ENCODE measurements around the gene TTLL12.
A peak's percentile ranks its signal among the peaks of the same experiment; 100 is the strongest.

TTLL12 gene

DNA sequence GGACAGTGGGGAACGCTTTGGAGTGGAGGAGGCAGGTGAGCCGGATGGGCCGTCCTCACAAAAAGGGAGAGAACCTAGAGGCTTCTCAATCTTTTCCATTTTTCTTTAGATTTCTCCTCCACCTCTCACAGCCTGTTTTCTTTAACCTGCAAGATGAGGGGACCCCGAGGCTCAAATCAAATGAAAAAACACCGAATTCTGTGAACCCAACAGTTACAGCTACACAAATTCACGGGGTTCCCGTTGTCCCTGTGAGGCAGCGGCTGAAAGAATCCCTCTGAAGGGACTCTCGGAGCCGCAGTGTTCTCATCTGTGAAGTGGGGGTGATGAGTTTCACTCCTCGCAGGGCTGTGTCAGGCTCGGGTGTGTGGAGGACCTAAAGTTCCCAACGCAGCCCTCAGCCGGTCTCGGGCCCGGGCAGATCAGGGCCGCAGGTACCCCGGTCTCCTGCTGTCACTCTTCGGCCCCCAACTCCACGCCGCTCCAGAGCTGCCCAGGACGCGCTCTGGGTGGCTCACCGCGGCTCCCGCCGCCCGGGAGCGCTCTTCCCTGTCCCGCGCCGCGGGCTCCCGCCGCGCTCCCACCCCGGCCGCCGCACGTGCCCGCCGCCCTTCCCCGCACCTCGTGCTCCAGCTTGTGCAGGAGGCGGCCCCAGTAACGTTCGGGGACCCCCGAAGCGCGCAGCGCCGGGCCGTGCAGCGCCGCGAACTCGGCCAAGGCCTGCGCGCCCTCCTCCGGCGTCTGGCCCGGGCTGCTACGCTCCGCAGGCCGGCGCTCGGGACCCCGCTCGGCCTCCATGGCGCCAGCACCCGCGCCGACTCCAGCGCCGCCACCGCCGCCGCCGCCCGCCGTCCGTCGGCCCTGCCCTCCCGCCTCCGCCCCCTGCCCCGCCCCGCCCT, at the start of gene TTLL12:
TSS of gene TTLL12 (minus strand) at position 863 of the 899 bp plus-strand sequence. CDS start at position 798, 65 bp downstream.
- DNase-seq (ENCODE audit: low spot score), result peak; percentile 91

- no peak for DNase-seq (ENCODE audit: low spot score)
Observed at GRCh38 chr22:43235445-43236409, 48.8 kb upstream of the TTLL12 start.

DNA sequence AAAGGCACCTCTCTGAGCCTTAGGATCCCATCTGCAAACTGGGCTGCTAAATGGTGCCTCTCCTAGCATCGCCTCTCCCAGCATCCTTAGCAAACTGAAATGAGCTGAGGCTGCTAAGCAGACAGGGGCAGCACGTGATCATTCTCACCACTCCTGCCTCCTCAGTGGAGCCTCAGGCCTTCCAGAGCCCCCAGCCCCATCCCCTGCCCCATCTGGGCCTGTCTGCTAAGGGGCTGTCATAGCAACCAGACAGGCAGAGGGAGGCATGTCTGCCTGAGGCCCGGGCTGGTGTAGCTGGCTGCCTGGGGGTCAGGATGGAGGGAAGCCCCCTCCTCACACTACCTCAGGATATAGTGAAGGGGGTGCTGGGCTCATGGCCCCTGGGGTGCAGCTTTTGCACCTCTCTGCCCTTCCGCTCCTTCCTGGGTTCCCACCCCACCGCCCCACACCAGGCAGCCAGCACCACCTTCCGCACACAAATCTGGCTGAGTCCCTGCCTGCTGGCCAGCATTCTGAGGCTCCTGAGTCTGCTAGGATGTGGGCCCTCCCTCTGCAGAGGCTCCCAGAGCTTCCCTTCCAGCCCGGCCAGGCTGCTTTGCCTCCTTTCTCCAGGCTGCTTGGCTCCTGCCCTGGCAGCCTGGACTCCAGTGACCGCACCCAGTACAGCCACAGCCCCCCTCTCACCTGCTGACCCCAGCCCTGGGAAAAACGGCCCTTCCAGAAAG, 47.5 kb upstream of the TTLL12 start:
- DNase-seq (ENCODE audit: low spot score), result no peak

DNA sequence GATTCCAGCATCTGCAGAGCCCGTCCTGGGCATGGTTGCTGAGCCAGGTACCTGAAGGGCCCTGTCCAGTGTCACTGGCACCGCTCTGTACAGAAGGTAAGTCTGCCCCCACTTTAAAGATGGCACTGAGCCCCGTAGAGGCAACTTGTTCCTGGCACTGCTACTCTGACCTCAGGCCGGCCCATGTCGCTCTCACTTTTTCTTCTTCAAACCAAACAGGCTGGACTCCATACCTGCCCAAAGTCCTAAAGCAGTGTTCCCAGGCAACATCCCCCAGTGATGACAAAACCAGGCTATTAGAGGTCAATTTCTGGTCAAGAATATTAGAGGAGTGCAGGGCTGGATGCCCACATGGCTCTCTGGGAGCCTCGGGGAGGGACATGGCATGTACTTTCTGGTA, 46.6 kb upstream of the TTLL12 start:
- DNase-seq (ENCODE audit: low spot score), result no peak

GRCh38 chr22:43232445-43232844, 45.5 kb upstream of the TTLL12 start:
- no peak for DNase-seq (ENCODE audit: low spot score)

DNA sequence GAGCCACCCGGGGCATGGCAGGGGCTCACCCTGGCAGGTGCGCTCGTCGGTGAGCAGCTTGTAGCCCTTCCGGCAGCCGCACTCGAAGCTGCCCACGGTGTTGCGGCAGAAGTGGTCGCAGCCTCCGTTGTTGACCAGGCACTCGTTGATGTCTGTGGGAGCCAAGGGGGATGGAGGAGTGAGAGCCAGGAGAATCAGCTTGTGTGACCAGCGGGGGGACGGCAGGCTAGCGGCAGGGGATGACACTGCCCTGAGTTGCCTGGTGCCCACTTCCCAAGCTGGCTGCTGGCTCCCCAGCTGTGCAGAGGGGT, 44.7 kb upstream of the TTLL12 start:
- no peak for DNase-seq (ENCODE audit: low spot score)

DNA sequence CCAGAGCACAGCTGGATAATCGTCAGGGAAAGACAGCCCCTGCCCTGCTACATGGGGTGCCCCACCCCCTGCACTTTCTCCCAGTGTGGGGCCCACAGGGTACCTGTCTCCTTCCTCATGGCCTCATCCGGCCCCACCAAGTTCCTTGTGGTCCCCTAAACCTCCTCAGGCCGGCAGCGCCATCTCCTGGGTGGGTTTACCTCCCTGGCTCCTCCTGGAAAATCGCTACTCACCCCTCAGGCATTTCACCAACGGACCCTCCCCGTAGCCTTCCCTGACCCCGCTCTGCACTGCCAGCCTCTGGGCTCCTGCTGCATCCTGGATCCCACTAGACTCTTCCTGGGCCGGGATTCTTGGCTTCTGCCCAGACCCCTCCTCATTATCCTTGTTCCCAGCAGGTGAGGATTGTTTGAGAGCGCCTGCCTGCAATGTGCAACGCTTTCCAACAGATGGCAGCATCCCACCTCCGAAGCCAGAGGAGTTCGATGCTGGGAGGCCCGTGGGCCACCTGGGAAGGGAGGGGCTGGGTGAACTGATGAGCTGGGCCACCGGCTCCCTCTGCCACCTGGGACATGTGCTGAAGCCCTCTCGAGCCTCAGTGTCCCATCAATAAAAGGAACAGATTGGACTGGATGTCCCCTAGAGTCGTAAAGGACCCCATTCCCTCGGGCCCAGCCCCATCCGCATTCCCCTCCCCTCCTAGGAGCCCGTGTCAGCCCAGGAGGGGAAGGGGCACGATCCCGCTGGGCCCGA, 44.2 kb upstream of the TTLL12 start:
- DNase-seq (ENCODE audit: low spot score), result peak; percentile 89

- DNase-seq (ENCODE audit: low spot score), result no peak
Observed at GRCh38 chr22:43230571-43230970, 43.6 kb upstream of the TTLL12 start.

DNA sequence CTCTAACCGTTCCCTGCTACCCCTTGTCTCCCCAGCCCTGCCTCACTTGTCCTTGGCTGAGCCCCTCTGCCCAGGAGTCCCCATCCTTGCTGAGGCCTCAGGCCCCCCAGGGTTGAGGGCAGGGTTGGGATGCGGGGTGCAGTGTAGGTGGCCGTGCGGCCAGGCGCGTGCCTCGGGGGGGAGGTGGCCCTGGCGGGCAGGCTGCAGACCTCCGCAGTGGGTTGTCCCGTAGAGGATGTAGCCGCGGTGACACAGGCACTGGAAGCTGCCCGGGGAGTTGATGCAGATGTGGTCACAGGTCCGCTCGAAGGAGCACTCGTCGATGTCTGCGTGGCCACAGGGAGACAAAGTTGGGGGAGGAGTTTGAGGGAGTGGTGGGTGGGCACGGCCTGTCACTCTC, 41.9 kb upstream of the TTLL12 start:
- no peak for DNase-seq (ENCODE audit: low spot score)

- DNase-seq (ENCODE audit: low spot score), result peak; percentile 77
Observed at GRCh38 chr22:43228330-43228729, 41.4 kb upstream of the TTLL12 start.

DNA sequence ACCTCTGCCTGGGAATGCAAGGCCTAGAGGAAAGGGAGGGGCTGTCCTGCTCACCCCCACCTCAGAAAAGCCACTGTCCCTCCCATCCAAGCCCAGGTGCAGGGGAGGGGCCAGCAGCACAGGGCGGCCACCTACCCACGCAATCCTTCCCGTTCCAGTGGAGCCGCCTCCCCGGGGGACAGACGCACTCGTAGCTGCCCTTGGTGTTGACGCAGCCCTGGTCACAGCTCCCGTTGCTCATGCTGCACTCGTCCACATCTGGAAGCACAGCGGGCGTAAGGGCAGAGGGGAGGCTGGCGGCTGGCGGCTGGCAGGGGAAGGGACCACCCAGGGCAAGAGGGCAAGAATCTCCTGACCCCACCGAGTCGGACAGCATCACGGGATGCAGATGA, 40.3 kb upstream of the TTLL12 start:
- no peak for DNase-seq (ENCODE audit: low spot score)

DNA sequence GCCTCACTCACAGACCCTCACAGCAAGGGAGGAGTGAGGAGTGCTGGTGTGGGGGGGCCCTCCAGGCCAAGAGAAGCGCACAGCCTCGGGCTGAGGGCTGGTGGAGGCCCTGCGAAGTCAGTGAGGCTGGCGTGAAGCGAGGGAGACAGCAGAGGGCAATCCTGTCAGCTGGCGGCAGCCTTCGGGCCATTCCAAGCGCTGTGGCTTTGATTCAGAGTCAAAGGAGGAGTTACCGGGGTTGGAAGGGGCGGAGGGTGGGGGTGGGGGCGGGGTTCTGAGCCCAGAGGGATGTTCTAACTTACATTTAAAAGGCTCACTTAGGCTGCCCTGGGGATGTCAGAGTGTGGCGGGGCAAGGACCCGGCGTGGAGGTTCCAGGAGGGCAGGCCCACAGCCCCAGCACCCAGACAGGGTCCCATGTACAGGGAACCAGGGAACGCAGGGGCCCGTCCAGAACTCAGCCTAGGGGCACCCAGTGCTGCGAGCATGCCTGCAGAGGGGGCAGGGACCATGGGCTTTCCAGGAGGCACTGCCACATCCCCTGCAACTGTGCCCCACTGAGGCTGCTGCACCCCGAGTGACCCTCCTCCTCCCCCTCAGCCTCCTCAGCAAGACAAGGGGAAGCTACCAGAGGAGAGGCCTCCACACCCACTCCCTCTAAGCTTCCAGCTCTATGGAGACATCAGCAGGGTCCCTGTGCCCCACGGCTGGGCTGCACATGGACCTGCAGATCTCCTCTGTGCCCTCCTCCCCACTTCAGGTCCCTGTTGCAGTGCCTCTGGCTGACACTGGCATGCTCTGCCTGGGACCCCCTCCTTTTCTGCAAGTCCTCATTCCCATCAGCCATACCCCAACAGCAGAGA, 39.7 kb upstream of the TTLL12 start:
- no peak for DNase-seq (ENCODE audit: low spot score)

- DNase-seq (ENCODE audit: low spot score), result no peak
Observed at GRCh38 chr22:43225609-43226008, 38.7 kb upstream of the TTLL12 start.

- no peak for DNase-seq (ENCODE audit: low spot score)
Observed at GRCh38 chr22:43222987-43223386, 36.1 kb upstream of the TTLL12 start.

DNA sequence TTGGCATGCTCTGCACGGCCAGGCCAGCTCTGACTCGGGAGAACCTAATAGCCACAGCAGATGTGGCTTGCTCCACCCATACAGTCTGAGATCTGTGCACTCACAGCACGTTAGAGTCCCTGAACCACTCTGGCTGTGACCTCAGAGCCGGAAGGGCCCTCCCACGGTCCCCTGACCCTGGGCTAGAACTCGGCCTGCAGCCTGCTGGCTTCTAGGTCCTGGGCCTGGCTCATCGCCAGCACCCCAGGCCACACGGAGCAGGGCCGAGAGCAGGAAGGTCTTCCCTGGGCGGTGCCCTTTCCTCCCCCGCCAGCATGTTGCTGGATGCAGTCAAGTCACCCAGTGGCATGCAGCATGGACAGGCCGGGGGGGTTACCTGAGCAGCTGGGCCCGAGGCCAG, 35.3 kb upstream of the TTLL12 start:
- no peak for DNase-seq (ENCODE audit: low spot score)

DNA sequence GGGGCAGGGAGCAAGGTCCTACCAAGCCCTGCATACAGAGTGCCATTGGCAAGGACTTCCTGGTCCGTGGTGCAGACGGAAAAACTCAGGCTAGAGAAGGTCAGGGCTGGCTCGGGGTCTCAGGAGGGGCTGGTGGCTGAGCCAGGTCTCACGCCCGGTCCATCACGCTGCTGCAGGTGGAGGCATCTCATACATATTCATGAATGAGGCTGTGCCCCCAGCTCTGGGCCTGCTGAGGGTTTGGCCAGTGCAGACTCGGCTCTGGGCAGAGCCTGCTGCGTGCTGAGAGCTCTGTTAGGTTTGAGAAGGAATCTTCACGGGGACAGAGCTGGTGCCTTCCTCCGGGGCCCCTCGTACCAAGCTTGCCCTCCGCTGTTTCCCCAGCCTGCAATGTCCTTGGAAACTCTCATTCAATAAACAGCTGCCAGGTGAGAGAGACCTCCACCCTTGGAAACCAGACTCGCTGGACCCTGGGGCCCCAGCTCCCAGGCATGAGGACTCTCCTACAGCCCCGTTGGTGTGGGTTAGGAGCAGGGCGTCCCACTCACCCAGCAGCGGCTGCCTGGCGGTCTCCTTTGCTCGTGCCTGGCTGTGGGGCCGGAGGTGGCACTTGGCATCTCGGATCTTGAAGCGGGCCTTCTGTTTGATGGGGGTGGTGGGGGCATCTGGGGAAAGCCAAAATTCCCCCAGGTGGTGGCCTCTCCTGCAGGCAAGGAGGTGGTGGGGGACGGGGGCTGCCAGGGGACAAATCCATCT, 33.9 kb upstream of the TTLL12 start:
- DNase-seq (ENCODE audit: low spot score), result no peak

- no peak for DNase-seq (ENCODE audit: low spot score)
Observed at GRCh38 chr22:43218786-43219185, 31.9 kb upstream of the TTLL12 start.

DNA sequence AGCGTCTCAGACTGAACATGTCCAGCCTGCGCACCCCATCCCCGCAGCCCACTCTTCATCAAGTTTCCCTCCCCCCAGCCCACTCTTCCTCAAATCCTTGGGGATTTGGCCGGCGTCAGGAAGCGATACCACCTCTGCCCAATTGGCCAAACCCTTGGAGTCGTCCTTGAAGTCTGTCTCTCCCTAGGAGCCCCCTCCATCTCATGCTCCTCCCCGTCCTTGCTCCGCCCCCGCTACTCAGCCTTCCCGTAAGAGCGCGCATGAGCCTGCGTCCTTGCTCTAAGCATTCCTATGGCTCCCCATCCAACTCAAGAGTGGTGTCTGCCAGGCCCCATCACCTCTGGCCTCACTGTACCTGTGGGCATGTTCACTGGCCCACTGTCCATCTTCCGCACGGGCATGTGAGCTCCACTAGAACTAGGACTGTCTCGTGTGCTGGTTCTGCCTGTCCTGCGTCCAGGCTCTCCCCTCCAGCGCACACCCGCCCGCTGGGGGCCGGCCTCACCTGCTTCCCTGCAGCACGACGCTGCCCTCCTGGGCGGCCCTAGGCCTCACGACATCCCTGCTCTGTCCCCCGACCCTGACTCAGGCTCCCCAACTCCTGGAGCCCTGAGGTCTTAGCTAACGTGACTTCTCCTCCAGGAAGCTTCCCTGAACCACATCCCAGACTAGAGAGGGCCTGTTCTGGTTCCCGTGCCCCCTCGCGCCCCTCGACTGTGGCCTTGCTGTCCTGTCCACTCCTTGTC, 30.5 kb upstream of the TTLL12 start:
- no peak for DNase-seq (ENCODE audit: low spot score)

- DNase-seq (ENCODE audit: low spot score), result no peak
Observed at GRCh38 chr22:43216738-43217137, 29.8 kb upstream of the TTLL12 start.
